NCI-H526 treated with DMSO at 0.1 percent for 48 hours (cell line): ENCODE measurements around the gene AARS1.
"Not testable (repeated sequence)": the region's sequence is repeated elsewhere in the genome, so short reads cannot be mapped to it uniquely, and the experiment has no call there.

ENCODE experiments used
- DNase-seq: peaks from one replicate; lab custom pipeline; 2025; lab: John Stamatoyannopoulos, UW

The AARS1 gene

DNA sequence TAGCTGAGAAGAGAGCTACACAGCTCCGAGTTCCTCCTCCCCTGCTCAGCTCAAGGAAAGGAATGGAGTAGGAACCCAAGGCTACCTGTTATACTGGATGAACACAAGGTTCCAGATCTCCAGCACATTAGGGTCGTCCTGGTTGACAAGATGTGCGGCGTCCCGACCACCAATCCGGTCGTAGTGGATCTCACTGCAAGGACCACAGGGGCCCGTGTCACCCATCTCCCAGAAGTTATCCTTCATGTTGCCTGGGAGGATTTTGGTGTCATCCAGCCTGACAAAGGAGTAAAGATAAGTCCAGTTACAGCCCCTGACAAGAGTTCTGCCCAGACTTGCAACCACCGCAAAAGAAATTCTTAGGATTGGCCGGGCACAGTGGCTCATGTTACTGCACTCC is 17.6 kb downstream of the AARS1 start:
- DNase-seq: no peak

DNA sequence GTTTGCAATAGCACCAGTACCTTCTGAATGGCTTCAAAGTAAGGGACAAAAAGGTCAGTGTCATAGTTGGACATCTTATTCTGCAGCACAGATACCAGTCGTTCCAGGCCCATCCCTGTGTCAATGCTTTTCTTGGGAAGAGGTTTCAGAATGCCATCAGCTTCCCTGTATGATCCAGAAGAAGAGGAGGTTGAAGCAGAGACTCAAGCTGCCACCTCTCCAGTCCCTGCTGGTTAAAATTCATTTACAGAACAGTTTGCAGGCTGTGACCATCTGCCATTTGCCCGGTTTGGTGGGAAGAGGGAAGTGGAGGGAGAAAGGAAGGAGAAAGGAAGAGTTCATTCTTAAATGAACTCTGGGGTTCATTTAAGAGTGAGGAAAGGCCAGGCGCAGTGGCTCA is 19.1 kb downstream of the AARS1 start:
- DNase-seq: no peak

DNA sequence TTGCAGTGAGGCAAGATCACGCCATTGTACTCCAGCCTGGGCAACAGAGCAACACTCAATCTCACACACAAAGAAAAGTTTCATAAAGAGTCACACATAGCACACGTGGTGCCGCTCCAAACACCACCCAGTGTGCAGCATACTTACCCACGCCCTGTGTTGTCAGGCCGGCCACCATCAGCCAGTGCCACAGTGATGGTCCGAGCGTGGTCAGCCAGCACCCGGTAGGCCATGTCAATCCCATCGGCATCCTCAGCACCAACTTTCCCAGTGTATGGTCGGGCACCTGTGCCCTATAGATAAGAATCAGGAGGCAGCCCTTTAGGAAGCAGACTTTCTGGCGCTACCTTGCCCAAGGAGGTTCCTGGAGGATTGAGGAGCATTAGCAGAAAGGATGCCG is 19.8 kb downstream of the AARS1 start:
- DNase-seq: no peak

DNA sequence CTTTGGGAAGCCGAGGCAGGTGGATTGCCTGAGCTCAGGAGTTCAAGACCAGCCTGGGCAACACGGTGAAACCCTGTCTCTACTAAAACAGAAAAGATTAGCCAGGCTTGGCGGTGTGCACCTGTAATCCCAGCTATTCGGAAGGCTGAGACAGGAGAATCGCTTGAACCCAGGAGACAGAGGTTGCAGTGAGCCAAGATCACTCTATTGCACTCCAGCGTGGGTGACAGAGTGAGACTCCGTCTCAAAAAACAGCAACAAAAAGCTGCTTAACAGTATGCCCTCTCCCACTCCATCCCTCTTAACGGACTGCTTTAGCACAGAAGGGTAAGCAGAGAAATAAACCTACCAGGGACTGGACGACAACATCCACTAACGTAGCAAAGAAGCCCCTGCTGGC is 21.4 kb downstream of the AARS1 start:
- DNase-seq: not testable (repeated sequence)

GRCh38 chr16:70267516-70267915 is 21.8 kb downstream of the AARS1 start:
- DNase-seq: peak; percentile 13

DNA sequence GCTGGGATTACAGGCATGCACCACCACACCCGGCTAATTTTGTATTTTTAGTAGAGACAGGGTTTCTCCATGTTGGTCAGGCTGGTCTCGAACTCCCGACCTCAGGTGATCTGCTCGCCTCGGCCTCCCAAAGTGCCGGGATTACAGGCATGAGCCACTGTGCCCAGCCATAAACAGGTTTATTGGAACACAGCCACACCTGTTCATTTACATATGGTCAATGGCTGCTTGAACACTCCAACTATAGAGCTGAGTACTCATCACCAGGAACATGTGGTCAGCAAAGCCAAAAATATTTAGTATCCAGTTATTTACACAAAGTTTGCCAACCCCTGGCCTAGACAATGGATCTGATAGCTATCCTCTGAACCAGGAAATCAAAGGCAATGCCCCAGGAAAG is 29.4 kb downstream of the AARS1 start:
- not testable (repeated sequence) for DNase-seq

DNA sequence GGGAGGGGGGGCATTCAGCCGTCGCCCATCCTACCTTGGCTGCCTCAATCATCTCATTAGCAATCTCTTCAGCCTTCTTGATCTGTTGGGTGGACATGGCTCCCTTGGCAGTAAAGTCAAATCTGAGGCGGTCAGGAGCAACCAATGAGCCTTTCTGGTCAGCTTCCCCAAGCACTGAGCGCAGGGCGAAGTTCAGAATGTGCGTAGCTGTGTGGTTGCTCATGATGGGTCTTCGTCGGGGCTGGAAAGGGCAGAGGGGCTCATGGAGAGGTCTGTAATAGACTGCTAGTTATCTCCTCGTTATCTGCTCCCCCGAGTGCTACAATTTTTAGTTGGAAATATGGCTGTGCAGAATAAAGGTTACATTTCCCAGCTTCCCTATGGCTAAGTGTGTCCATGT is 30.4 kb downstream of the AARS1 start:
- DNase-seq: no peak

- no peak for DNase-seq
Observed at GRCh38 chr16:70258065-70258464, 31.2 kb downstream of the AARS1 start.

DNA sequence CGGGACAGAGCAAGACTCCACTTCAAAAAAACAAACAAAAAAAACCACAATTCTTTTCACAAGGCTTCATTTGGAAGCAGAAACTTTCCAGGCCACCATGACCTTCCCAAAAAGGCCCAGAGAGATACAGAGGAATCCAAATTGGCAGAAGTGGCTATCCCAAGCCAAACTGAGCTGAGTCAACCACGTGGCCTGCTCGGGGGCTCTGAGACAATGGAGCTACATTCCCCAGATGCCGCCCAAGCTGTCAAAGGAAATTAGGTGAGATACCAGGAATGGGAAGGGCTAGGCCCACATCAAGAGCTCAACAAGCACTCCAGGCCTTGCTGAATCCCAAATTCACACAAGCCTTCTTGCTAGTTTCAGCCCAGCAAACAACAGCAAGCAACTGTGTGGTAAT is 31.9 kb downstream of the AARS1 start:
- DNase-seq: no peak

GRCh38 chr16:70255574-70255973 is 33.7 kb downstream of the AARS1 start:
- no peak for DNase-seq

DNA sequence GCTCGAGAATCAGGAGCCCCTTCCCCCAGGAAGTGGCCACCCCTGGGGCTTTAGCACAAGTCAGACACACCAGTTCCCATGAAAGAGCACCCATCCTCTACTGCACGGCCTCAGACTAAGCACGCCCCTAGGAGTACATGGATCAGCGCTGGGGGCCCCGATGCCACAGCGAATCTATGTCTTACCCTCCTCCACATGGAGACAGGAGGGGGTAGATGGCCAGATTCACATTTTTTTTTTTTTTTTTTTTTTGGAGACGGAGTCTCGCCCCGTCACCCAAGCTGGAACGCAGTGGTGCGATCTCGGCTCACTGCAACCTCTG is 34.4 kb downstream of the AARS1 start:
- DNase-seq: no peak

- DNase-seq: no peak
Observed at GRCh38 chr16:70254180-70254964, 34.9 kb downstream of the AARS1 start.

DNA sequence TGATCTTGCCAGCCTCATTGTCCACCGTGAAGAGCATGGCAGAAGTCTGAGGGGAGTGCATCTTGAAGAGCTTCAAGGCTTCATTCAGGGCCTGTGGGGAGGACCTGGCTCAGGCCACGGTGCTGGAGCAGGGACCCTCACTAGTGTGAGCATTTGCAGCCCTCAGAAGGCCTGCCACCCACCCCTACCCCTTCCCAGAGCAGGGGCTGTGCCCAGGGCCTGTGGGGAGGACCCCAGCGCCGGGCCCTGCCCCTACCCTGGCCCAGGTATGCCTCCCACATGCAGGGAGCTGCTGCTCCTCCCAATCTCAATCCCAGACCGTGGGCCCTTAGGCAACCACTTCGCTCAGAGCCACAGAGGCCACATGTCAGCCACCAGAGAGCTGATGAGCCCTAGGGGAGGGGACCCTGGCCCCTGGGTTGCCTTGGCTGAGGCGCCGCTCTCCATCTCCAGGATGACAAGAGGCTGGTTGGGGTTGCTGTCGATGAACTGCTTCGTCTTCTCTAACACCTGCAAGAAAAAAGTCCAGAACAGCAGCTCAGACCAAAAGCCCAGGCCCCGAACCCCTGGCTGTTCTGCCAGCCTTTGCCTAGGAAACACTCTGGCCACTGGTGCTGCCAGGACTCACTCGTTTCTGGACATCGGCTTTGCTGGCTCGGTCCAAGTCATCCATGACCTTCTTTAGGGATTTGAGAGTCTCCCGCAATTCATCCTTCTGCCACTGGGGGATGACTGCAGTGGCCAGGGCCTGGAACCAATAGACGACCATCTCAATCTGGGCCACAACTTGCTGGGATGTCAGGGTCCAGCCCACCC is 35.8 kb downstream of the AARS1 start:
- no peak for DNase-seq

GRCh38 chr16:70252355-70252988 is 36.8 kb downstream of the AARS1 start:
- DNase-seq: no peak

GRCh38 chr16:70251629-70252354 is 37.5 kb downstream of the AARS1 start, which contains the start of gene EXOSC6:
Gene EXOSC6, minus strand, starts transcription at chr16:70251940. Its CDS starts 40 bp downstream, at chr16:70251900.
- DNase-seq: peak; percentile 87

- DNase-seq: no peak
Observed at GRCh38 chr16:70250748-70251628, 38.3 kb downstream of the AARS1 start.

DNA sequence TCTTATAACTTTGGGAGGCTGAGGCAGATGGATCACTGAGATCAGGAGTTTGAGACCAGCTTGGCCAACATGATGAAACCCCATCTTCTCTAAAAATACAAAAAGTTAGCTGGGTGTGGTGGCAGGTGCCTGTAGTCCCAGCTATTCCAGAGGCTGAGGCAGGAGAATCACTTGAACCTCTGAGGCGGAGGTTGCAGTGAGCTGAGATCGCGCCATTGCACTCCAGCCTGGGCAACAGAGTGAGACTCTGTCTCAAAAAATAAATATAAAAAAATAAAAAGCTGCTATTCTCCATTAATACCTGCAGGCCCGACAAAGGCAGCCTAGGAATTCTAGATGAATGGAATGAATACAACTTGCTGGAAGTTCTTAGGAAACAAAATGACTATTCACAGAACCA is 39.6 kb downstream of the AARS1 start:
- DNase-seq: not testable (repeated sequence)

- not testable (repeated sequence) for DNase-seq
Observed at GRCh38 chr16:70238773-70239172, 50.5 kb downstream of the AARS1 start.

- not testable (repeated sequence) for DNase-seq
Observed at GRCh38 chr16:70231831-70232230, 57.5 kb downstream of the AARS1 start.

- not testable (repeated sequence) for DNase-seq
Observed at GRCh38 chr16:70226024-70226423, 63.3 kb downstream of the AARS1 start.

GRCh38 chr16:70225430-70225829 is 63.9 kb downstream of the AARS1 start:
- DNase-seq: not testable (repeated sequence)
